SK-N-SH (cell line): ENCODE data around the gene PLA2G7.

Experiments used
- CHD2 ChIP-seq: fragments of 150-350 bp; IDR thresholded peaks from 2 replicates; pipeline ENCODE4 v1.6.1; 2018; ENCODE audit warnings: low read length; ENCODE audit not compliant: partially characterized antibody
- ELF1 ChIP-seq: IDR thresholded peaks from 2 replicates; pipeline ENCODE4 v1.4.0; 2012
- EP300 ChIP-seq, 2 experiments: IDR thresholded peaks; 2 replicates each; pipeline versions ENCODE4 v1.4.0 to v1.6.1; 2012; ENCODE audit warnings: borderline replicate concordance in 1 of 2, low read depth in 1 of 2, low read length in 1 of 2
- NFIC ChIP-seq: IDR thresholded peaks from 2 replicates; pipeline ENCODE4 v1.4.0; 2012; ENCODE audit warnings: borderline replicate concordance
- RFX5 ChIP-seq: IDR thresholded peaks from 2 replicates; pipeline ENCODE4 v1.6.1; 2012; ENCODE audit warnings: mild to moderate bottlenecking, improper control_type of control experiment, low read length
- RXRA ChIP-seq: IDR thresholded peaks from 2 replicates; pipeline ENCODE4 v1.4.0; 2012; ENCODE audit warnings: low read depth, mild to moderate bottlenecking, borderline replicate concordance
- TAF1 ChIP-seq: IDR thresholded peaks from 2 replicates; pipeline ENCODE4 v1.6.1; 2012; ENCODE audit warnings: low read depth, mild to moderate bottlenecking, low read length, moderate library complexity, borderline replicate concordance
- TF ChIP-seq, protein P1 (sequence below): fragments of 200-600 bp; sonication (generic); IDR thresholded peaks from 2 replicates; pipeline ENCODE4 v1.6.1; 2017; ENCODE audit warnings: antibody characterized with exemption, mild to moderate bottlenecking, moderate library complexity
- TF ChIP-seq, protein P2 (sequence below): fragments of 150-350 bp; IDR thresholded peaks from 2 replicates; pipeline ENCODE4 v1.6.1; 2017; ENCODE audit warnings: antibody characterized with exemption, low read length, low read depth, borderline replicate concordance
- TF ChIP-seq, protein P3 (sequence below): IDR thresholded peaks from 2 replicates; pipeline ENCODE4 v1.6.1; 2012; ENCODE audit warnings: mild to moderate bottlenecking, low read depth, low read length, moderate library complexity
- TF ChIP-seq, protein P4 (sequence below): IDR thresholded peaks from 2 replicates; pipeline ENCODE4 v1.4.0; 2012; ENCODE audit warnings: low read depth, borderline replicate concordance

DNA sequence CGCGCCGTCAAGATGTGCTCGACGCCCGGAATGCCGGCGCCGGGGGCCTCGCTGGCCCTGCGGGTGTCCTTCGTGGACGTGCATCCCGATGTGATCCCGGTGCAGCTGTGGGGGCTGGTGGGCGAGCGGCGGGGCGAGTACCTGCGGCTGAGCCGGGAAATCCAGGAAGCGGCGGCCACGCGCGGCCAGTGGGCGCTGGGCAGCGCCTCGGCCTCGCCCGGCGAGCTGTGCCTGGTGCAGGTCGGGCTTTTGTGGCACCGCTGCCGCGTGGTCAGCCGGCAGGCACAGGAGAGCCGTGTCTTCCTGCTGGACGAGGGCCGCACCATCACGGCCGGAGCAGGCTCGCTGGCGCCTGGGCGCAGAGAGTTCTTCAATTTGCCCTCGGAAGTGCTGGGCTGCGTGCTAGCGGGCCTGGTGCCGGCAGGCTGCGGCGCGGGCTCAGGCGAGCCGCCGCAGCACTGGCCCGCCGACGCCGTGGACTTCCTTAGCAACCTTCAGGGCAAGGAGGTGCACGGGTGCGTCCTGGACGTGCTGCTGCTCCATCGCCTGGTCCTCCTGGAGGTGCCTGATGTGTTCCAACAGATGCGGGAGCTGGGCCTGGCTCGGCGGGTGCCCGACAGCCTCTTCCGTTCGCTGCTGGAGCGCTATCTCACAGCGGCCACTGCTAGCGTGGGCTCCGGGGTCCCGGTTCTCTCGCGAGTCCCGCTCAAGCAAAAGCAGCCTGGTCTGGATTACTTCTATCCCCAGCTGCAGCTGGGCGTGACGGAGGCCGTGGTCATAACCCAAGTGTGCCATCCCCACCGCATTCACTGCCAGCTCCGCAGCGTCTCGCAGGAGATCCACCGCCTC is 46.8 kb downstream of the PLA2G7 start:
- TF ChIP-seq, protein P1, sequence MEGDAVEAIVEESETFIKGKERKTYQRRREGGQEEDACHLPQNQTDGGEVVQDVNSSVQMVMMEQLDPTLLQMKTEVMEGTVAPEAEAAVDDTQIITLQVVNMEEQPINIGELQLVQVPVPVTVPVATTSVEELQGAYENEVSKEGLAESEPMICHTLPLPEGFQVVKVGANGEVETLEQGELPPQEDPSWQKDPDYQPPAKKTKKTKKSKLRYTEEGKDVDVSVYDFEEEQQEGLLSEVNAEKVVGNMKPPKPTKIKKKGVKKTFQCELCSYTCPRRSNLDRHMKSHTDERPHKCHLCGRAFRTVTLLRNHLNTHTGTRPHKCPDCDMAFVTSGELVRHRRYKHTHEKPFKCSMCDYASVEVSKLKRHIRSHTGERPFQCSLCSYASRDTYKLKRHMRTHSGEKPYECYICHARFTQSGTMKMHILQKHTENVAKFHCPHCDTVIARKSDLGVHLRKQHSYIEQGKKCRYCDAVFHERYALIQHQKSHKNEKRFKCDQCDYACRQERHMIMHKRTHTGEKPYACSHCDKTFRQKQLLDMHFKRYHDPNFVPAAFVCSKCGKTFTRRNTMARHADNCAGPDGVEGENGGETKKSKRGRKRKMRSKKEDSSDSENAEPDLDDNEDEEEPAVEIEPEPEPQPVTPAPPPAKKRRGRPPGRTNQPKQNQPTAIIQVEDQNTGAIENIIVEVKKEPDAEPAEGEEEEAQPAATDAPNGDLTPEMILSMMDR: no peak
- no peak for TF ChIP-seq ELF1
- TF ChIP-seq NFIC: no peak
- TF ChIP-seq RFX5: no peak
- TF ChIP-seq, protein P2, sequence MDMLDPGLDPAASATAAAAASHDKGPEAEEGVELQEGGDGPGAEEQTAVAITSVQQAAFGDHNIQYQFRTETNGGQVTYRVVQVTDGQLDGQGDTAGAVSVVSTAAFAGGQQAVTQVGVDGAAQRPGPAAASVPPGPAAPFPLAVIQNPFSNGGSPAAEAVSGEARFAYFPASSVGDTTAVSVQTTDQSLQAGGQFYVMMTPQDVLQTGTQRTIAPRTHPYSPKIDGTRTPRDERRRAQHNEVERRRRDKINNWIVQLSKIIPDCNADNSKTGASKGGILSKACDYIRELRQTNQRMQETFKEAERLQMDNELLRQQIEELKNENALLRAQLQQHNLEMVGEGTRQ: no peak
- no peak for TF ChIP-seq CHD2
- TF ChIP-seq, protein P3, sequence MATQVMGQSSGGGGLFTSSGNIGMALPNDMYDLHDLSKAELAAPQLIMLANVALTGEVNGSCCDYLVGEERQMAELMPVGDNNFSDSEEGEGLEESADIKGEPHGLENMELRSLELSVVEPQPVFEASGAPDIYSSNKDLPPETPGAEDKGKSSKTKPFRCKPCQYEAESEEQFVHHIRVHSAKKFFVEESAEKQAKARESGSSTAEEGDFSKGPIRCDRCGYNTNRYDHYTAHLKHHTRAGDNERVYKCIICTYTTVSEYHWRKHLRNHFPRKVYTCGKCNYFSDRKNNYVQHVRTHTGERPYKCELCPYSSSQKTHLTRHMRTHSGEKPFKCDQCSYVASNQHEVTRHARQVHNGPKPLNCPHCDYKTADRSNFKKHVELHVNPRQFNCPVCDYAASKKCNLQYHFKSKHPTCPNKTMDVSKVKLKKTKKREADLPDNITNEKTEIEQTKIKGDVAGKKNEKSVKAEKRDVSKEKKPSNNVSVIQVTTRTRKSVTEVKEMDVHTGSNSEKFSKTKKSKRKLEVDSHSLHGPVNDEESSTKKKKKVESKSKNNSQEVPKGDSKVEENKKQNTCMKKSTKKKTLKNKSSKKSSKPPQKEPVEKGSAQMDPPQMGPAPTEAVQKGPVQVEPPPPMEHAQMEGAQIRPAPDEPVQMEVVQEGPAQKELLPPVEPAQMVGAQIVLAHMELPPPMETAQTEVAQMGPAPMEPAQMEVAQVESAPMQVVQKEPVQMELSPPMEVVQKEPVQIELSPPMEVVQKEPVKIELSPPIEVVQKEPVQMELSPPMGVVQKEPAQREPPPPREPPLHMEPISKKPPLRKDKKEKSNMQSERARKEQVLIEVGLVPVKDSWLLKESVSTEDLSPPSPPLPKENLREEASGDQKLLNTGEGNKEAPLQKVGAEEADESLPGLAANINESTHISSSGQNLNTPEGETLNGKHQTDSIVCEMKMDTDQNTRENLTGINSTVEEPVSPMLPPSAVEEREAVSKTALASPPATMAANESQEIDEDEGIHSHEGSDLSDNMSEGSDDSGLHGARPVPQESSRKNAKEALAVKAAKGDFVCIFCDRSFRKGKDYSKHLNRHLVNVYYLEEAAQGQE: no peak
- no peak for TF ChIP-seq RXRA
- TF ChIP-seq, protein P4, sequence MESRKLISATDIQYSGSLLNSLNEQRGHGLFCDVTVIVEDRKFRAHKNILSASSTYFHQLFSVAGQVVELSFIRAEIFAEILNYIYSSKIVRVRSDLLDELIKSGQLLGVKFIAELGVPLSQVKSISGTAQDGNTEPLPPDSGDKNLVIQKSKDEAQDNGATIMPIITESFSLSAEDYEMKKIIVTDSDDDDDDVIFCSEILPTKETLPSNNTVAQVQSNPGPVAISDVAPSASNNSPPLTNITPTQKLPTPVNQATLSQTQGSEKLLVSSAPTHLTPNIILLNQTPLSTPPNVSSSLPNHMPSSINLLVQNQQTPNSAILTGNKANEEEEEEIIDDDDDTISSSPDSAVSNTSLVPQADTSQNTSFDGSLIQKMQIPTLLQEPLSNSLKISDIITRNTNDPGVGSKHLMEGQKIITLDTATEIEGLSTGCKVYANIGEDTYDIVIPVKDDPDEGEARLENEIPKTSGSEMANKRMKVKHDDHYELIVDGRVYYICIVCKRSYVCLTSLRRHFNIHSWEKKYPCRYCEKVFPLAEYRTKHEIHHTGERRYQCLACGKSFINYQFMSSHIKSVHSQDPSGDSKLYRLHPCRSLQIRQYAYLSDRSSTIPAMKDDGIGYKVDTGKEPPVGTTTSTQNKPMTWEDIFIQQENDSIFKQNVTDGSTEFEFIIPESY: no peak
- TF ChIP-seq EP300 (IDR thresholded peaks at IDR 0.05; ENCODE audit: borderline replicate concordance in 1 of 2, low read depth in 1 of 2, low read length in 1 of 2): no peak
- TF ChIP-seq TAF1: no peak
